GM12878 (cell line): Measurements from ENCODE around the gene FBXO5. TPM values are rescaled to one million over a fixed set of nuclear protein-coding genes. Genes with fewer than 3 reads are reported as not detected.

ENCODE experiments used
- ATAC-seq: fragments of 200-7000 bp; cut with Tn5 transposase; 3 replicates; pipeline ENCODE4 v1.9.1; 2020; ENCODE audit warnings: mild to moderate bottlenecking, moderate library complexity
- BruUV-seq: library from RNA; stranded (reverse); fragments of 400-500 nt; replicated peaks from 2 replicates; lab custom pipeline; 2021; lab: Mats Ljungman, UMichigan
- CTCF ChIA-PET: fragments of 300-600 bp; sonication (Branson Sonifier 250); formaldehyde crosslinking; extraction: SDS; loops from one replicate; lab custom pipeline; 2021; ENCODE audit warnings: inconsistent platforms; lab: Yijun Ruan, JAX
- POLR2A ChIA-PET: fragments of 350-600 bp; formaldehyde crosslinking; extraction: SDS; loops from one replicate; lab custom pipeline; 2021; ENCODE audit warnings: inconsistent platforms; lab: Charles Lee
- RAD21 ChIA-PET: fragments of 300-600 bp; sonication (Branson Sonifier 250); formaldehyde crosslinking; loops from one replicate; lab custom pipeline; 2023; ENCODE audit warnings: antibody characterized with exemption; ENCODE audit not compliant: unreplicated experiment; lab: Charles Lee
- SMC1A ChIA-PET: fragments of 300-600 bp; sonication (Branson Sonifier 250); formaldehyde crosslinking; loops from one replicate; lab custom pipeline; 2023; ENCODE audit not compliant: unreplicated experiment, uncharacterized antibody; lab: Charles Lee
- DNase-seq: peaks from one replicate; pipeline ENCODE4 v3.0.0-alpha.2; 2011; ENCODE audit warnings: low read depth, low spot score
- FAIRE-seq: peaks from 3 replicates; lab custom pipeline; 2011; peaks lifted over from hg19 to GRCh38; lab: Jason Lieb, UNC
- H2AFZ ChIP-seq: 2 replicates; pipeline ENCODE4 v1.6.0; 2011; ENCODE audit warnings: low read depth, low read length, control low read depth; ENCODE audit not compliant: control insufficient read depth
- H3K27ac ChIP-seq: 2 replicates; pipeline ENCODE4 v1.5.1; 2011; ENCODE audit warnings: control low read depth; ENCODE audit not compliant: control insufficient read depth, insufficient read depth
- H3K27me3 ChIP-seq, 2 experiments: replicated peaks in 1 of 2; 2 replicates each; pipeline versions ENCODE4 v1.6.0 to v1.6.1; 2011; ENCODE audit warnings: low read length in 1 of 2; ENCODE audit not compliant: control insufficient read depth in 2 of 2, insufficient read depth in 2 of 2
- H3K36me3 ChIP-seq, 2 experiments: 2 replicates each; pipeline ENCODE4 v1.5.1; 2011; ENCODE audit warnings: low read length in 1 of 2; ENCODE audit not compliant: control insufficient read depth in 2 of 2, insufficient read depth in 2 of 2
- H3K4me1 ChIP-seq: 2 replicates; pipeline ENCODE4 v1.6.1; 2011; ENCODE audit warnings: mild to moderate bottlenecking, low read length, moderate library complexity, mixed read lengths; ENCODE audit not compliant: control insufficient read depth, insufficient read depth
- H3K4me2 ChIP-seq: 2 replicates; pipeline ENCODE4 v1.6.0; 2011; ENCODE audit warnings: control low read depth; ENCODE audit not compliant: control insufficient read depth, insufficient read depth
- H3K4me3 ChIP-seq: fragments of 200-600 bp; sonication (generic); 2 replicates; pipeline ENCODE4 v1.5.1; 2016
- H3K79me2 ChIP-seq: 2 replicates; pipeline ENCODE4 v1.6.0; 2011; ENCODE audit warnings: low read length; ENCODE audit not compliant: control insufficient read depth, insufficient read depth
- H3K9ac ChIP-seq: 2 replicates; pipeline ENCODE4 v1.8.0; 2011; ENCODE audit warnings: low read length, control low read depth, mixed read lengths; ENCODE audit not compliant: control insufficient read depth, insufficient read depth
- H3K9me3 ChIP-seq: replicated peaks from 3 replicates; pipeline ENCODE4 v1.5.1; 2011; ENCODE audit warnings: mild to moderate bottlenecking, low read length; ENCODE audit not compliant: control insufficient read depth, insufficient read depth
- H4K20me1 ChIP-seq: 2 replicates; pipeline ENCODE4 v1.6.0; 2011; ENCODE audit not compliant: control insufficient read depth, insufficient read depth
- CBFB ChIP-seq: IDR thresholded peaks from 2 replicates; pipeline ENCODE4 v1.6.1; 2016; ENCODE audit warnings: antibody characterized with exemption, low read depth
- FOXM1 ChIP-seq: IDR thresholded peaks from 2 replicates; pipeline ENCODE4 v1.6.1; 2012; ENCODE audit warnings: low read depth, mild to moderate bottlenecking, inconsistent platforms, low read length, moderate library complexity
- IKZF2 ChIP-seq, 2 experiments: fragments of 450-650 bp; IDR thresholded peaks; 2 replicates each; pipeline ENCODE4 v1.6.1; 2017; ENCODE audit warnings: mild to moderate bottlenecking in 2 of 2, moderate library complexity in 2 of 2
- KLF5 ChIP-seq: fragments of 450-650 bp; IDR thresholded peaks from 2 replicates; pipeline ENCODE4 v1.6.1; 2014; ENCODE audit warnings: mild to moderate bottlenecking; ENCODE audit not compliant: partially characterized antibody
- LARP7 ChIP-seq: fragments of 450-650 bp; IDR thresholded peaks from 2 replicates; pipeline ENCODE4 v1.6.1; 2017; ENCODE audit warnings: mild to moderate bottlenecking
- PAX8 ChIP-seq: fragments of 450-650 bp; IDR thresholded peaks from 2 replicates; pipeline ENCODE4 v1.6.1; 2017; ENCODE audit warnings: mild to moderate bottlenecking, moderate library complexity
- POLR2AphosphoS2 ChIP-seq: IDR thresholded peaks from 2 replicates; pipeline ENCODE4 v1.6.1; 2011; ENCODE audit warnings: low read depth, mild to moderate bottlenecking, low read length, improper control_type of control experiment, moderate library complexity
- ZBTB11 ChIP-seq: fragments of 450-650 bp; formaldehyde crosslinking; IDR thresholded peaks from 2 replicates; pipeline ENCODE4 v1.5.0; 2022; ENCODE audit warnings: mild to moderate bottlenecking, missing genetic modification characterization
- ZBTB33 ChIP-seq: fragments of 450-650 bp; IDR thresholded peaks from 2 replicates; pipeline ENCODE4 v1.6.1; 2017; ENCODE audit warnings: mild to moderate bottlenecking
- WGBS: methylation state at CpG from one replicate; pipeline ENCODE4 v1.1.6; 2016; ENCODE audit warnings: low lambda C conversion rate; ENCODE audit not compliant: insufficient replicate concordance, insufficient coverage; ENCODE audit errors: missing lambda C conversion rate; 5-methylcytosine and 5-hydroxymethylcytosine counted together
- in situ Hi-C: fragments of 300-500 bp; cut with MboI; formaldehyde crosslinking; loops from 9 replicates; pipeline ENCODE4 v1.14.3; 2018; ENCODE audit warnings: mixed read lengths
- intact Hi-C: fragments of 100-400 bp; cut with micrococcal nuclease; formaldehyde crosslinking; loops from one replicate; pipeline ENCODE4 v1.14.2; 2022; ENCODE audit not compliant: unreplicated experiment
- polyA plus RNA-seq, 11 experiments: library from polyadenylated mRNA; depleted of rRNA in 4 of 11; unstranded in 6 of 11; stranded (reverse) in 5 of 11; fragments of >200 nt; fragmentation: Nextera tagmentation in 4 of 11; fragmentation: Illumina TruSeq in 1 of 11; extraction: Ambion mirVana in 4 of 11; extraction: Trizol in 1 of 11; gene quantifications; 1 replicate in 1 of 11; 2 replicates in 10 of 11; pipeline versions ENCODE4 v1.2.1 to v1.2.3, GENCODE V29; 2011 to 2016; ENCODE audit warnings: inconsistent platforms in 2 of 11, missing spikeins in 2 of 11, low read depth in 1 of 11
- total RNA-seq, 4 experiments: library from RNA; depleted of rRNA in 3 of 4; stranded (reverse); fragments of >200 nt in 3 of 4; fragmentation: Illumina TruSeq in 1 of 4; extraction: Trizol in 1 of 4; gene quantifications; 2 replicates each; pipeline versions ENCODE4 v1.2.1 to v1.2.3, GENCODE V29; 2013 to 2021
- TF ChIP-seq, protein P1 (sequence below): fragments of 450-650 bp; IDR thresholded peaks from 2 replicates; pipeline ENCODE4 v1.6.1; 2017; ENCODE audit warnings: low read depth, mild to moderate bottlenecking, moderate library complexity
- TF ChIP-seq, protein P2 (sequence below): fragments of 450-650 bp; conservative IDR thresholded peaks from 2 replicates; pipeline ENCODE4 v1.6.1; 2017; ENCODE audit warnings: mild to moderate bottlenecking, moderate library complexity

The FBXO5 gene
- total and polyA plus RNA-seq, 10 of the 15 experiments (the other 5 are each of a cell fraction or from before 2014, with no cell fraction given), result 13.6 to 62.2 (median 37.7) TPM

- SMC1A ChIA-PET, result interaction anchor here (0.6 to 2.0 kb wide), 6 partner anchors 9 to 199 kb away, joined by 3 to 8 read pairs (median 4); no protein-coding TSS in a partner anchor
- no peak for FAIRE-seq
- no peak for DNase-seq
- Histone ChIP-seq H3K79me2 (peaks cover 92% of the 10 kb centered on the region), H3K4me3 (peak overlapping the region; percentile 88), H3K27me3 (no peaks in the 10 kb centered on the region), H3K9me3 (no peaks in the 10 kb centered on the region; the same call in 2 of the 3 replicates), H3K9ac (peak overlapping the region; percentile 83), H3K27ac (peak overlapping the region; percentile 87), H3K36me3 (peaks cover 0 to 8% of the 10 kb centered on the region in 2 experiments; a peak in 1 of 4 replicates), H4K20me1 (no peaks in the 10 kb centered on the region), H3K4me1 (peaks cover 6% of the 10 kb centered on the region), H2AFZ (no peak overlapping the region), H3K4me2 (peak overlapping the region; percentile 53; the same call in 1 of the 2 replicates)
- RAD21 ChIA-PET, result interaction anchor here (1.2 to 4.6 kb wide), 3 partner anchors 8 to 20 kb away, joined by 5 to 22 read pairs (median 7); no protein-coding TSS in a partner anchor
- POLR2A ChIA-PET, result interaction anchor here (1.0 to 5.8 kb wide), 4 partner anchors 9 to 684 kb away, joined by 4 to 101 read pairs (median 5); partner anchors contain the start of gene MTRF1L
- in situ Hi-C loops, result loop anchor here (25.0 kb wide), 3 partner anchors 1255 to 1755 kb away; partner anchors contain the start of gene SCAF8
- intact Hi-C loops, result loop anchor here (5.0 kb wide), 4 partner anchors 110 to 1590 kb away; partner anchors contain the start of genes RMND1 and ZBTB2
- ATAC-seq, result peak; percentile 2
- CTCF ChIA-PET, result interaction anchor here (0.9 to 1.5 kb wide), 2 partner anchors 14 to 16 kb away, joined by 3 to 5 read pairs; no protein-coding TSS in a partner anchor
- 1% methylated on average over 50 of the region's 71 CpGs for WGBS
- no TSS peak for BruUV-seq
- TF ChIP-seq, protein P1, sequence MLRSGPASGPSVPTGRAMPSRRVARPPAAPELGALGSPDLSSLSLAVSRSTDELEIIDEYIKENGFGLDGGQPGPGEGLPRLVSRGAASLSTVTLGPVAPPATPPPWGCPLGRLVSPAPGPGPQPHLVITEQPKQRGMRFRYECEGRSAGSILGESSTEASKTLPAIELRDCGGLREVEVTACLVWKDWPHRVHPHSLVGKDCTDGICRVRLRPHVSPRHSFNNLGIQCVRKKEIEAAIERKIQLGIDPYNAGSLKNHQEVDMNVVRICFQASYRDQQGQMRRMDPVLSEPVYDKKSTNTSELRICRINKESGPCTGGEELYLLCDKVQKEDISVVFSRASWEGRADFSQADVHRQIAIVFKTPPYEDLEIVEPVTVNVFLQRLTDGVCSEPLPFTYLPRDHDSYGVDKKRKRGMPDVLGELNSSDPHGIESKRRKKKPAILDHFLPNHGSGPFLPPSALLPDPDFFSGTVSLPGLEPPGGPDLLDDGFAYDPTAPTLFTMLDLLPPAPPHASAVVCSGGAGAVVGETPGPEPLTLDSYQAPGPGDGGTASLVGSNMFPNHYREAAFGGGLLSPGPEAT, result no peak
- no peak for TF ChIP-seq CBFB
- no peak for TF ChIP-seq PAX8
- TF ChIP-seq POLR2AphosphoS2, result no peak
- peak; percentile 42; the same call in 1 of the 2 replicates for TF ChIP-seq LARP7
- no peak for TF ChIP-seq KLF5
- 0 out of 2 replicates have a peak, but pooled peaks have one; percentile 8 for TF ChIP-seq ZBTB11
- TF ChIP-seq ZBTB33, result no peak
- TF ChIP-seq, protein P2, sequence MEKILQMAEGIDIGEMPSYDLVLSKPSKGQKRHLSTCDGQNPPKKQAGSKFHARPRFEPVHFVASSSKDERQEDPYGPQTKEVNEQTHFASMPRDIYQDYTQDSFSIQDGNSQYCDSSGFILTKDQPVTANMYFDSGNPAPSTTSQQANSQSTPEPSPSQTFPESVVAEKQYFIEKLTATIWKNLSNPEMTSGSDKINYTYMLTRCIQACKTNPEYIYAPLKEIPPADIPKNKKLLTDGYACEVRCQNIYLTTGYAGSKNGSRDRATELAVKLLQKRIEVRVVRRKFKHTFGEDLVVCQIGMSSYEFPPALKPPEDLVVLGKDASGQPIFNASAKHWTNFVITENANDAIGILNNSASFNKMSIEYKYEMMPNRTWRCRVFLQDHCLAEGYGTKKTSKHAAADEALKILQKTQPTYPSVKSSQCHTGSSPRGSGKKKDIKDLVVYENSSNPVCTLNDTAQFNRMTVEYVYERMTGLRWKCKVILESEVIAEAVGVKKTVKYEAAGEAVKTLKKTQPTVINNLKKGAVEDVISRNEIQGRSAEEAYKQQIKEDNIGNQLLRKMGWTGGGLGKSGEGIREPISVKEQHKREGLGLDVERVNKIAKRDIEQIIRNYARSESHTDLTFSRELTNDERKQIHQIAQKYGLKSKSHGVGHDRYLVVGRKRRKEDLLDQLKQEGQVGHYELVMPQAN, result 0 out of 2 replicates have a peak, but pooled peaks have one; percentile 15
- TF ChIP-seq FOXM1, result no peak
- TF ChIP-seq IKZF2 (IDR thresholded peaks at IDR 0.05), result peak; percentile 13 to 30; a peak in 1 of 4 replicates
Observed at GRCh38 chr6:152981989-152982903, 595 bp downstream of the FBXO5 start.
